WTC11 (cell line): Measurements from ENCODE around the gene SPOCK2.

Experiments used
- CTCF ChIP-seq: fragments of 200-600 bp; IDR thresholded peaks from 2 replicates; pipeline ENCODE4 v1.8.0; 2022; ENCODE audit warnings: antibody characterized with exemption
- ZNF232 ChIP-seq: sonication (generic); formaldehyde crosslinking; IDR thresholded peaks from 2 replicates; pipeline ENCODE4 v1.8.0; 2022; ENCODE audit warnings: mild to moderate bottlenecking, missing genetic modification reagents

GRCh38 chr10:72009051-72009424 is 79.3 kb downstream of the SPOCK2 start:
- TF ChIP-seq CTCF, result no peak
- TF ChIP-seq ZNF232 (CRISPR knock-in tag), result no peak
